Superior temporal gyrus (tissue), 1 donor: ENCODE measurements around the gene METTL3.
A peak's percentile ranks its signal among the peaks of the same experiment; 100 is the strongest.
"Not testable (repeated sequence)": the region's sequence is repeated elsewhere in the genome, so short reads cannot be mapped to it uniquely, and the experiment has no call there.

Experiments
- DNase-seq: peaks from one replicate; pipeline ENCODE4 v3.0.0-alpha.2; 2016; ENCODE audit errors: extremely low spot score

Gene METTL3

GRCh38 chr14:21510735-21511657, at the start of gene METTL3:
Gene METTL3, minus strand, starts transcription at chr14:21511340. Its CDS starts 117 bp downstream, at chr14:21511223.
- peak; percentile 100 for DNase-seq

- DNase-seq, result no peak
Measured at GRCh38 chr14:21558703-21559170, 47.6 kb upstream of the METTL3 start.

- DNase-seq, result peak; percentile 98
Measured at GRCh38 chr14:21557084-21557901, 46.2 kb upstream of the METTL3 start.

GRCh38 chr14:21556378-21557083, 45.4 kb upstream of the METTL3 start:
- no peak for DNase-seq

GRCh38 chr14:21553266-21553665, 42.1 kb upstream of the METTL3 start:
- no peak for DNase-seq

- not testable (repeated sequence) for DNase-seq
Measured at GRCh38 chr14:21544588-21544987, 33.4 kb upstream of the METTL3 start.

GRCh38 chr14:21543963-21544362, 32.8 kb upstream of the METTL3 start:
- DNase-seq, result no peak

- DNase-seq, result no peak
Measured at GRCh38 chr14:21543521-21543960, 32.4 kb upstream of the METTL3 start.

- DNase-seq, result no peak
Measured at GRCh38 chr14:21541413-21542074, 30.4 kb upstream of the METTL3 start.

- no peak for DNase-seq
Measured at GRCh38 chr14:21539189-21539940, 28.2 kb upstream of the METTL3 start.

- no peak for DNase-seq
Measured at GRCh38 chr14:21537090-21537424, 25.9 kb upstream of the METTL3 start.

GRCh38 chr14:21536418-21537089, 25.4 kb upstream of the METTL3 start:
- no peak for DNase-seq

- DNase-seq, result no peak
Measured at GRCh38 chr14:21535545-21536417, 24.6 kb upstream of the METTL3 start.

- no peak for DNase-seq
Measured at GRCh38 chr14:21534576-21534975, 23.4 kb upstream of the METTL3 start.

GRCh38 chr14:21533294-21533693, 22.2 kb upstream of the METTL3 start:
- no peak for DNase-seq

- no peak for DNase-seq
Measured at GRCh38 chr14:21529515-21529914, 18.4 kb upstream of the METTL3 start.

- DNase-seq, result no peak
Measured at GRCh38 chr14:21528381-21529348, 17.5 kb upstream of the METTL3 start.

- no peak for DNase-seq
Measured at GRCh38 chr14:21527318-21527679, 16.2 kb upstream of the METTL3 start.
